CD14-positive monocyte (primary cell): ENCODE data around the gene SLC16A7. TPM values are rescaled to one million over a fixed set of nuclear protein-coding genes. Genes with fewer than 3 reads are reported as not detected.

Experiments
- DNase-seq, 3 donors: peaks; one replicate each; pipeline ENCODE4 v3.0.0-alpha.2; 2011 to 2022
- H2AFZ ChIP-seq: 2 replicates; pipeline ENCODE4 v1.6.0; 2012; ENCODE audit warnings: mild to moderate bottlenecking, low read depth, low read length, inconsistent platforms; ENCODE audit not compliant: insufficient read depth, poor library complexity, severe bottlenecking
- H3K27ac ChIP-seq, 2 donors: 1 replicate in 1 of 2; 2 replicates in 1 of 2; pipeline ENCODE4 v1.5.1; 2012 to 2013; ENCODE audit warnings: low read length in 2 of 2, control low read depth in 1 of 2, inconsistent platforms in 1 of 2, low read depth in 1 of 2, mild to moderate bottlenecking in 1 of 2
- H3K27me3 ChIP-seq, 2 donors: one replicate each; pipeline versions ENCODE4 v1.6.0 to v1.6.1; 2011 to 2013; ENCODE audit warnings: low read length in 2 of 2; ENCODE audit not compliant: control insufficient read depth in 2 of 2, insufficient read depth in 2 of 2
- H3K36me3 ChIP-seq, 2 donors: replicated peaks in 1 of 2; 1 replicate in 1 of 2; 2 replicates in 1 of 2; pipeline versions ENCODE4 v1.5.1 to v1.6.1; 2012 to 2013; ENCODE audit warnings: low read length in 2 of 2, control low read depth in 1 of 2, inconsistent platforms in 1 of 2, mild to moderate bottlenecking in 1 of 2; ENCODE audit not compliant: insufficient read depth in 2 of 2, control insufficient read depth in 1 of 2
- H3K4me1 ChIP-seq, 2 donors: 1 replicate in 1 of 2; 2 replicates in 1 of 2; pipeline versions ENCODE4 v1.5.1 to v1.6.1; 2012 to 2013; ENCODE audit warnings: low read length in 2 of 2, control low read depth in 1 of 2, inconsistent platforms in 1 of 2, mild to moderate bottlenecking in 1 of 2, moderate library complexity in 1 of 2; ENCODE audit not compliant: insufficient read depth in 2 of 2, control insufficient read depth in 1 of 2
- H3K4me2 ChIP-seq: replicated peaks from 2 replicates; pipeline ENCODE3; 2012; ENCODE audit warnings: low read length, moderate library complexity, mild to moderate bottlenecking; ENCODE audit not compliant: poor library complexity, severe bottlenecking; ENCODE audit errors: extremely low read depth
- H3K4me3 ChIP-seq, 3 experiments: fragments of 200-600 bp in 1 of 3; sonication (generic) in 1 of 3; replicated peaks in 1 of 3; 1 replicate in 2 of 3; 2 replicates in 1 of 3; pipeline ENCODE4 v1.5.1; 2011 to 2013; ENCODE audit warnings: low read length in 3 of 3, mild to moderate bottlenecking in 3 of 3, control low read depth in 2 of 3, low read depth in 2 of 3, inconsistent platforms in 1 of 3, moderate library complexity in 1 of 3
- H3K79me2 ChIP-seq: 2 replicates; pipeline ENCODE4 v1.6.0; 2012; ENCODE audit warnings: mild to moderate bottlenecking, control low read depth, inconsistent platforms, low read length, moderate library complexity; ENCODE audit not compliant: insufficient read depth
- H3K9ac ChIP-seq: 2 replicates; pipeline ENCODE4 v1.6.0; 2017; ENCODE audit warnings: low read length, mild to moderate bottlenecking; ENCODE audit not compliant: insufficient read depth, poor library complexity, severe bottlenecking
- H3K9me3 ChIP-seq, 2 donors: replicated peaks in 1 of 2; 1 replicate in 1 of 2; 2 replicates in 1 of 2; pipeline versions ENCODE4 v1.5.1 to v1.6.1; 2012 to 2013; ENCODE audit warnings: low read length in 2 of 2, control low read depth in 1 of 2; ENCODE audit not compliant: control insufficient read depth in 1 of 2, insufficient read depth in 1 of 2
- H4K20me1 ChIP-seq: 2 replicates; pipeline ENCODE4 v1.6.0; 2012; ENCODE audit warnings: mild to moderate bottlenecking, low read length, control low read depth, moderate library complexity; ENCODE audit not compliant: insufficient read depth
- H3K27ac Mint-ChIP-seq, 7 donors: one replicate each; pipeline ENCODE4 v1.8.0; 2020; ENCODE audit warnings: mild to moderate bottlenecking in 7 of 7, mixed read lengths in 7 of 7, moderate library complexity in 6 of 7, inconsistent platforms in 2 of 7
- H3K27me3 Mint-ChIP-seq, 3 donors: one replicate each; pipeline ENCODE4 v1.8.0; 2021 to 2022; ENCODE audit warnings: low read depth in 3 of 3, mild to moderate bottlenecking in 3 of 3, mixed read lengths in 3 of 3, moderate library complexity in 3 of 3, inconsistent platforms in 1 of 3
- H3K36me3 Mint-ChIP-seq, 2 donors: one replicate each; pipeline ENCODE4 v1.8.0; 2020; ENCODE audit warnings: mixed read lengths in 2 of 2, inconsistent platforms in 1 of 2, mild to moderate bottlenecking in 1 of 2
- H3K4me1 Mint-ChIP-seq: one replicate; pipeline ENCODE4 v1.8.0; 2020; ENCODE audit warnings: mild to moderate bottlenecking, mixed read lengths
- H3K4me3 Mint-ChIP-seq, 2 donors: one replicate each; pipeline ENCODE4 v1.8.0; 2020; ENCODE audit warnings: mild to moderate bottlenecking in 2 of 2, mixed read lengths in 2 of 2, moderate library complexity in 1 of 2
- H3K9me3 Mint-ChIP-seq, 7 donors: one replicate each; pipeline ENCODE4 v1.8.0; 2020 to 2022; ENCODE audit warnings: mixed read lengths in 7 of 7, mild to moderate bottlenecking in 6 of 7, moderate library complexity in 6 of 7, inconsistent platforms in 2 of 7
- WGBS: methylation state at CpG from one replicate; pipeline ENCODE4 v1.1.5; 2013; ENCODE audit warnings: missing lambda C conversion rate; ENCODE audit not compliant: insufficient coverage; 5-methylcytosine and 5-hydroxymethylcytosine counted together
- intact Hi-C, 2 donors: fragments of 100-400 bp; cut with micrococcal nuclease; formaldehyde crosslinking; loops; one replicate each; pipeline versions ENCODE4 v1.15.0 to v1.15.1; 2023
- polyA plus RNA-seq, 3 donors: library from polyadenylated mRNA; depleted of rRNA in 1 of 3; unstranded in 2 of 3; stranded (reverse) in 1 of 3; fragments of 300-500 nt in 2 of 3; fragments of >200 nt in 1 of 3; fragmentation: Illumina TruSeq in 2 of 3; gene quantifications; 1 replicate in 2 of 3; 2 replicates in 1 of 3; pipeline ENCODE4 v1.2.3, GENCODE V29; 2012 to 2021
- TF ChIP-seq, protein P1 (sequence below): fragments of 200-600 bp; IDR thresholded peaks from one replicate; pipeline ENCODE4 v1.8.0; 2022; ENCODE audit warnings: antibody characterized with exemption, mild to moderate bottlenecking

Gene SLC16A7
- polyA plus RNA-seq, 3 donors: 6.9 to 16.9 (median 11.8) TPM

DNA sequence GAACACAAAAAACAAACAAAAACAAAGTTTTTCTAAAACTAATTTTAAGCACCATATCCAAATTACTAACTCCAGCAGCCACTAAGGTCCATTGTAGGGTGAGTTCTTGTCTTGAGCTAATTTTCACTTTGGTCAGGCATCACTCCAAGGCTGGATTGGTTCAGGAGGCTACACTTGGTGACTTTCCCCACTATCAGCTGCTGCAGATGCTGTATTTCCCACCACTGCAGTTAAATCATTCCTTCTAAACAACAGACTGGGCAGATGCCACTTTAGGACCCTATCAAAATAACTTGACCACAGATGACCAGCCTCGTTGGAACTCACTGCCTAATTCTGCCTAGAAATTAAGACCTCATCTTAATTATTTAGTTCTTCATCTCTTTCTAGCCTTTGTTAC, 140.5 kb downstream of the SLC16A7 start:
- peaks cover 0 to 3% of the 10 kb centered on the region in 2 donors for H3K36me3 ChIP-seq
- H3K4me2 ChIP-seq: no peak overlapping the region
- no peak overlapping the region for H3K4me3 ChIP-seq
- TF ChIP-seq, protein P1, sequence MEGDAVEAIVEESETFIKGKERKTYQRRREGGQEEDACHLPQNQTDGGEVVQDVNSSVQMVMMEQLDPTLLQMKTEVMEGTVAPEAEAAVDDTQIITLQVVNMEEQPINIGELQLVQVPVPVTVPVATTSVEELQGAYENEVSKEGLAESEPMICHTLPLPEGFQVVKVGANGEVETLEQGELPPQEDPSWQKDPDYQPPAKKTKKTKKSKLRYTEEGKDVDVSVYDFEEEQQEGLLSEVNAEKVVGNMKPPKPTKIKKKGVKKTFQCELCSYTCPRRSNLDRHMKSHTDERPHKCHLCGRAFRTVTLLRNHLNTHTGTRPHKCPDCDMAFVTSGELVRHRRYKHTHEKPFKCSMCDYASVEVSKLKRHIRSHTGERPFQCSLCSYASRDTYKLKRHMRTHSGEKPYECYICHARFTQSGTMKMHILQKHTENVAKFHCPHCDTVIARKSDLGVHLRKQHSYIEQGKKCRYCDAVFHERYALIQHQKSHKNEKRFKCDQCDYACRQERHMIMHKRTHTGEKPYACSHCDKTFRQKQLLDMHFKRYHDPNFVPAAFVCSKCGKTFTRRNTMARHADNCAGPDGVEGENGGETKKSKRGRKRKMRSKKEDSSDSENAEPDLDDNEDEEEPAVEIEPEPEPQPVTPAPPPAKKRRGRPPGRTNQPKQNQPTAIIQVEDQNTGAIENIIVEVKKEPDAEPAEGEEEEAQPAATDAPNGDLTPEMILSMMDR: no peak
- no peaks in the 10 kb centered on the region for H3K9me3 ChIP-seq
- no peak overlapping the region for H3K9ac ChIP-seq
- H3K27ac ChIP-seq: no peak overlapping the region
- no peak for DNase-seq
- Mint-ChIP-seq H3K27ac (peak overlapping the region in 1 of 7 donors; percentile 52), H3K27me3 (no peaks in the 10 kb centered on the region), H3K4me1 (peaks cover 3% of the 10 kb centered on the region), H3K9me3 (peaks cover 0 to 3% (median 0%) of the 10 kb centered on the region in 7 donors), H3K4me3 (no peak overlapping the region), H3K36me3 (peaks cover 6% of the 10 kb centered on the region in 2 donors)
- intact Hi-C loops: no loop called here
- no peaks in the 10 kb centered on the region for H3K27me3 ChIP-seq
- no peaks in the 10 kb centered on the region for H3K79me2 ChIP-seq
- H2AFZ ChIP-seq: no peak overlapping the region
- H4K20me1 ChIP-seq: no peaks in the 10 kb centered on the region
- WGBS: 50% methylated on average over 1 of the region's 1 CpG
- no peaks in the 10 kb centered on the region for H3K4me1 ChIP-seq

DNA sequence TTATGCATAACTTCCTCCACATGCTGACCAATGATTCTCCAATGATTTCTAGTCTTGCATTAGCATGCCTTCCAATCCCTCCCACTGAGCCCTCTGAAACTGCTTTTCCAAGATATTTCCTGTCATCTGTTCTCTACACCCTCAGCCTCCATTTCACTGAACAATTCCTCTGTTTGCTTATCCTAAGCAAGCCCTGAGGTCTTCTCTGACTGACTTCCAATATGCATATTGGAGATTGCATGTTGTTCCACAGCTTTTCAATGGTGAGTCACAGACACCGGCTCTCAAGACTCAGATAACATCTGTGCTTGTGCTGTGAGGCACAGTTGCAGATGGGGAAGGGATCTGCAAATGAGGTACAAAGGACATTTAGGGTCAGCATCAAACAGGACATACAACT, 141.0 kb downstream of the SLC16A7 start:
- intact Hi-C loops: no loop called here

More for the DNA sequence above, 141.0 kb downstream of the SLC16A7 start:
- Mint-ChIP-seq H3K4me3 (no peak overlapping the region), H3K36me3 (peaks cover 5 to 6% of the 10 kb centered on the region in 2 donors), H3K4me1 (peaks cover 4% of the 10 kb centered on the region), H3K9me3 (peaks cover 0 to 3% (median 0%) of the 10 kb centered on the region in 7 donors), H3K27ac (peak overlapping the region in 3 of 7 donors; percentile 3 to 52 (median 44)), H3K27me3 (no peaks in the 10 kb centered on the region)
- DNase-seq: no peak
- peaks cover 0 to 3% of the 10 kb centered on the region in 2 donors for H3K36me3 ChIP-seq
- no peaks in the 10 kb centered on the region for H3K9me3 ChIP-seq
- TF ChIP-seq, protein P1: no peak
- no peak overlapping the region for H3K9ac ChIP-seq
- H3K27me3 ChIP-seq: no peaks in the 10 kb centered on the region
- no peaks in the 10 kb centered on the region for H3K79me2 ChIP-seq
- no peaks in the 10 kb centered on the region for H4K20me1 ChIP-seq
- H2AFZ ChIP-seq: no peak overlapping the region
- H3K4me3 ChIP-seq: no peak overlapping the region
- no peak overlapping the region for H3K27ac ChIP-seq
- H3K4me1 ChIP-seq: no peaks in the 10 kb centered on the region
- no CpG with 5 or more reads among the region's 1 CpG for WGBS
- no peak overlapping the region for H3K4me2 ChIP-seq
